ENCODE measurements around the gene AGBL4.

Gene AGBL4

GRCh38 chr1:48581270-48581669 lies 1442.5 kb downstream of the AGBL4 start:
- DNase-seq (ENCODE audit: low spot score), result no peak

- no peak for DNase-seq (ENCODE audit: low spot score)
Measured at GRCh38 chr1:48576565-48576964, 1447.2 kb downstream of the AGBL4 start.

- DNase-seq (ENCODE audit: low spot score), result peak; percentile 10
Measured at GRCh38 chr1:48572646-48573258, 1451.0 kb downstream of the AGBL4 start.

DNA sequence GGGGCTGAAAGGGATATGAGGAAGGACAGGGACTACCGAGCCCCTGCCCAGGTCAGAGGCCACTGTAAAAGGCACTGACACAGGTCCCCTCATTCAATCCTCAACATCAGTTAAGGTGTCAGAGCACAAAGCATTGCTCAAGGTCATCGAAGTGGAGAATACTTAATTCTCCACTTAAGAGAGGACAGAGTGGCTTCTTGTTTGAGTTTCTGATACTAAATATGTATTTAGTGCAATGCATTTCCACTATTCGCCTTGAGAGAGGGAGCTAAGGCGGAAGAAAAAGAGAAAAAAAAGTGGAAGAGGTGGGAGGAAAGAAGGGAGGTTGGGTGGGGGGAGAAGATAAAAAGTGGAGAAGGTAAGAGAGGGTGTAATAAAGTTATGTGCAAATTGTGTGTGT lies 1451.6 kb downstream of the AGBL4 start:
- DNase-seq (ENCODE audit: low spot score), result no peak

- no peak for DNase-seq (ENCODE audit: low spot score)
Measured at GRCh38 chr1:48571303-48571987, 1452.3 kb downstream of the AGBL4 start.

DNA sequence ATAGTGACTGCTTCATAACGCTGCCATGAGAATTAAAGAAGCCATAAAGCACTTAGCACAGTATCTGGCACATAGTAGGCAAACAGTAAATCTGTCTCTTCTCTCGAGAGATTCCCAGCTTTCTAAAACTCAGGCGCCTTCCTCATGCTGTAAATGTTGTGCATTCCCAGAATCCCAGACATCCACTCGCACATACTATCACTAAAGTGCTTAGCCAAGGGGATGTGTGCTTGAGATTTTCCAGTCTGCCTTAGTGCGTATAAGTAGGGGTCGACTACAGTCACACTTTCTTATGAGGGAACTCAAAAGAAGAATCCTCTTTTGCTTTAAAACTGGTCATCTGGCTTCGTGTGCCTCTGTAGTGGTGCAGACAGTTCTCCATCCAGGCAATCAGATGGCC lies 1453.2 kb downstream of the AGBL4 start:
- DNase-seq (ENCODE audit: low spot score), result no peak

DNA sequence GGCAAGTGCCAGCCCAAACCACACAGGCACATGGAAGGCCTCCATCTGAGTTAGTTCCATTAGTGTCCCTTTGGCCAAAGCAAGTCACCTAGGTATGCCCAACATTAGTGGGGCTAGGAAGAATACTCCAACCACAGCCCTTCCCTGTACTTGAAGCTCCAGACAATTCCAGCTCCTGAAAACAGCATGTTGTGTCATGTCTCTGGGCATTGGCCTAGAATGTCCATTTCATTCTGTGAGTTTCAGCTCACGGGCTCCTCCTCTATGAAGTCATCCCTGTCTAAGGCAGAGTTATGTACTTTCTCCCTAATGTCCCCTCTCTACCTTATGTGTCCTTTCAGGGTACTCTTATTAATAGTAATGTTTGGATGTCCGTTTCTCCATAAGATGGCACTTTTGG lies 1455.3 kb downstream of the AGBL4 start:
- no peak for DNase-seq (ENCODE audit: low spot score)

DNA sequence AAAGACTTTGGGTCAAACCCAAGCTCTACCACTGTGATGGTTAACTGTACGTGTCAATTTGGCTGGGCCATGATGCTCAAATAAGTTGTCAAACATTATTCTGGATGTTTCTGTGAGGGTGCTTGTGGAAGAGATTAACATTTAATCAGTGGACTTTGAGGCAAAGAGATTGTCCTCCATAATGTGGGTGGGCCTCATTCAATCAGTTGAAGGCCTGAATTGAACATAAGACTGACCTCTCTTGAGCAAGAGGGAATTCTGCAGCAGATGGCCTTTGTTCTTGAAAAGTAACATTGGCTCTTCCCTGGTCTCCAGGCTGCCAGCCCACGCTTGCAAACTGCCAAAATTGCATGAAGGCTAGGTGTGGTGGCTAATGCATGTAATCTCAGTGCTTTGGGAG lies 1457.3 kb downstream of the AGBL4 start:
- no peak for DNase-seq (ENCODE audit: low spot score)

GRCh38 chr1:48563021-48563420 lies 1460.7 kb downstream of the AGBL4 start:
- no peak for DNase-seq (ENCODE audit: low spot score)

GRCh38 chr1:48561444-48561843 lies 1462.3 kb downstream of the AGBL4 start:
- DNase-seq (ENCODE audit: low spot score), result no peak

DNA sequence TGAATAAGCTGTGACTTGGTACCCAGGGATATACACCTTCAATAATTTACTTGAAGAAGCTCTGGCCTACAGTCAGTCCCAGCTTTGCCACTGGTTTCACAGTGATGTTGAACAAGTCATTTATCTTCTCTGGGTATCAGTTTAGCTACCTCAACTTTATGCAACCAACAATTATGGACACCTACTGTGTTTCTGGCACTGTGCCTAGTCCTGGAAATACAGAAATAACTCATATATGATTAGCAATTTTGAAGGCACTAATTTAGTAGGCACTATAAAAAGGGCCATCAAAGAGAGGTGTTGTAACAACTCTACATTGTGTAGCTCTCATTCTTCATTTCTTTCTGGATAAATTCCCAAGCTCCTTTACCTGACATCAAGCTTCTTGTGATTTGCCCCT lies 1463.2 kb downstream of the AGBL4 start:
- DNase-seq (ENCODE audit: low spot score), result no peak

DNA sequence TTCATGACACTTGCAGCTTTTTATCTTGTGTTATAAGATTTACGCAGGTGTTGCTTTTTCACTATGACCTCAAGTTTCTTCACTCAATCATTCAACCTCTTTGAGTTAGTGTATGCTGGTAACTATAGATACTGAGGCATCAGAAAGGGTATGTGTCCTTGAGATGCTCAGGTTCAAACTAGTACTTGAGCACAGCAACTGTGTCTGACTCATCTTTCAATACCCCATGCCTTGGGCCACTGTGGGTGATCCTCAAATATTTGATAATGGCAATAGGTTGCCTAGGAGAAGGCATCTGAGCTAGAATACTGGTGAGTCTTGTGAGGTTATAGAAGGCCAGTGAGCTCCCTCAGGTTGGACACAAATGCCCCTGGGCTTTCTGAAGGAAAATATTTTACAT lies 1463.6 kb downstream of the AGBL4 start:
- no peak for DNase-seq (ENCODE audit: low spot score)

DNA sequence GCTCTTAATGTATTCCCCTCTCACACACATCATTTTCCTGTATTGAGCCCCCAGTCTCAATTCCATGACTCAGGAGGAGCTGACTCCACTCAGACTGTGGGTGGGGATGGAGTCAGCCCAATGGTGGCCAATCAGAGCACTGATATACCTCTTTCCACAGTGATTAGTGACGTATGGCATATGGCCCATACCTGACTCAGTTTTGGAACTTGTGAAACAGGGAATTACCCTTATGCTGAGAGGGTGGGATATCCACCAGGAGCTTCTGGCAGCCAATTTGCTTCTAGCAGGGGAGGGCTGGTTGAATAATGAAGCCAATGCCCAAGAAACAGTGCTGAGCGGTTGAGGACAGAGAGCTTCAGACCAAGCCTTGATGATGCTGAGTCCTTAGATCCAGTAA lies 1465.4 kb downstream of the AGBL4 start:
- DNase-seq (ENCODE audit: low spot score), result no peak

DNA sequence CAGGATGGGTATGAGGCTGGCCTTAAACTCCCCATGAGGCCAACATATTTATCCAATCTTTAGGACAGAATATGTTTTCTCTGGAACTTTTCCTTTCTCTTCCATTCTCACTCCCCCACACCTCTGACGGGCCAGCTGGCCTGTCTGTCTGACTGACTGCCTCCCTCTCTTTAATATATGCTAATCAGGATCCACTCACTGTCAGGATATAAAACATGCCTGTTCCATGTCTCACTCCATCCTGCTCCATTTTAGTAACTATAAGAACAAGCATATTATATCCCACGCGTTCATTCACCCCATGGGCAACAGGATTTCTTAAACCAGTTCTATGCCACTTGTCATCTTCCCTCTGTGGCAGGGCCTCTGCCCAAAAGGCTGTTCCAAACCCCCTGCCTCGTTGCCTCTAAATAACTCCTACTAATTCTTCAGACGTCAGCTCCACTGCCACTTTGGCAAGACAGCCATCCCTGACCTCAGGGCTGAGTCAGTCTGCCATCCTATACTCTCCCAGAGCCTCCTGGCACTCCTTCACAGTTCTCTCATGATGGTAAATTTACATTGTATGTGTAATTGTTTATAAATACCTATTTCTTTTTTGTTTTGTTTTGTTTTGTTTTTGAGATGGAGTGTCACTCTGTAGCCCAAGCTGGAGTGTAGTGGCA lies 1467.4 kb downstream of the AGBL4 start:
- DNase-seq (ENCODE audit: low spot score), result no peak

DNA sequence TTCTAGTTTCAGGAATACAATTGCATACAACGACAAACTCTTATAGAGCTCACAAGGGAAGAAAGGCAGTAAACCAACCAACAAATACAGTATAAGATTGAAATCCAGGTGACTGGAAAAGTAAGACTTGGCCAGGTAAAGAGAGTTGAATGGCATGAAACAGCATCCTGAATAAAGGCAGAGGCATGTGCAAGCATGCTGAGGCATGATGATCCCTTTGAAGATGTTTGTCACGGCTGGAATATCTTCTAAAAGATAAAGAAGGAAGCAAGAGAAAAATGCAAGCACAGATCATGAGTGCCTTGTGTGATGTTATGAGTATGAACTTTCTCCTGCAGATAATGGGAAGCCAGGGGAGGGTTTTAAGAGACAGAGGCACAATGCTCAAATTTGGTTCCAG lies 1468.5 kb downstream of the AGBL4 start:
- DNase-seq (ENCODE audit: low spot score), result no peak

DNA sequence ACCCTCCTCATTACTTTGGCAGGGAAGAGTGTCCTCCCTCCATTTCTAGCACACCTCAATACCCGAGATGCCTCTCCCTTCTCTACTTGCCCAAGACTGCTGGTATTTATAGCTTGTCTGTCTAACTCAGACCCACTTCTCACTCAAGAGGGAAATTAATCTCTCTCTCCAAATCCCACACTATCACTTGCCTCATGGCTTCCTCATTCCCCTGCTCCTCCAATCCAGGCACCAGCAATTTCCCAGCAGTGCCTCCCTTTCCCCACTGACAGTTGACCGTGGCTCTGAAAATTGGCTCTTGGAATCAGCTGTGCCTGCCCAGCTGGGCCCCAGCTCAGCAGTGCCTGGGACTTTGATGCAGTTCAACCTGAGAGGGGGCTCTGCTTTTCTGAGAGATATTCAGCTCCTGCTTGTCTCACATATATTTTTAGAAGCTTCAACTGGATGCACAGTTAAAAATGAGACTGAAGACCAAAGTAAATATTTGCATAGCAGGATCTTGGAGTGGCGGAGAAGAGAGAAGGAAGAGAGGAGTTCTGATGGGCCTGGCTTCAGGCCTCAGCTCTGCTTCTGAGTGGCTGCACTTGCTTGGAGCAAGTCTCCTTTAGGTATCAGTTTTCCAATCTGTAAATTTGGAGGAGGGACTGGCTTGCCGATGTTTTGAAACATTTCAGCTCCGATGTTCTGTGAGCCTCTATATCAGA lies 1470.7 kb downstream of the AGBL4 start:
- no peak for DNase-seq (ENCODE audit: low spot score)

DNA sequence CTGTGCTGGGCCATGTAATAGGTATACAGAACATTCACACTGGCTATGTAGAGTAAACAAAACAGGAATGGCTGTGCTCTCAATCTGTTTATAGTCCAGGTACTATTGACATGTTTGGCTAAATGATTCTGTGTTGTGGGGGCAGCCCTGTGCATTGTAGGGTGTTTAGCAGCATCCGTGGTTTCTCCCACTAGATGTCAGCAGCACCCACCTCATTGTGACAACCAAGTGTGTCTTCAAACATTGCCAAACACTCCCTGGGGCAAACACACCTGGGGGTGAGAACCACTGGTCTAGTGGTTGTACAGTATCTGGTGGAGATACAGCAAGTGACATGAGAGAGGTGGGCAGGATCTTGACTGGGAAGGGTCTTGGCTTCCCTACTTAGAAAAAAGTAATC lies 1471.3 kb downstream of the AGBL4 start:
- DNase-seq (ENCODE audit: low spot score), result no peak

DNA sequence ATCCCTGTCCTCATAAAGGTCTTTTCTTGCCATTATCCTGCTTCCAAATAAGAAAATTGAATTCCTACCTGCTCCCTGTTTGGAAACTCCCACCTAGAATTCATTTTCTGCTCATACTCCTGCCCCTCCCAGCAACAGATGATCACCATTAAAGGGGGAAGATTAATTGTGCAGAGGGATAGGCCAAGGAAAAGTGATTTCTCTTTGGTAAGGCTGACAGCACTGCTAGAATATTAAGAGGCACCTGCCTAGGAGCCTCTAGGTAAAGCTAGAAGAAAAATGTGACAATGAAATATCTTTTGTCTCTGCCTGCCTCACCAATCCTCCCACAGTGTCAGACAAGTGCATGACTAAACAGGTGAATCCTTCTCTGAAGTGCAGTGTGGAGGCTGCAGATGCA lies 1474.8 kb downstream of the AGBL4 start:
- DNase-seq (ENCODE audit: low spot score), result no peak

- DNase-seq (ENCODE audit: low spot score), result no peak
Measured at GRCh38 chr1:48547561-48548220, 1476.1 kb downstream of the AGBL4 start.

GRCh38 chr1:48543854-48544253 lies 1479.9 kb downstream of the AGBL4 start:
- no peak for DNase-seq (ENCODE audit: low spot score)

DNA sequence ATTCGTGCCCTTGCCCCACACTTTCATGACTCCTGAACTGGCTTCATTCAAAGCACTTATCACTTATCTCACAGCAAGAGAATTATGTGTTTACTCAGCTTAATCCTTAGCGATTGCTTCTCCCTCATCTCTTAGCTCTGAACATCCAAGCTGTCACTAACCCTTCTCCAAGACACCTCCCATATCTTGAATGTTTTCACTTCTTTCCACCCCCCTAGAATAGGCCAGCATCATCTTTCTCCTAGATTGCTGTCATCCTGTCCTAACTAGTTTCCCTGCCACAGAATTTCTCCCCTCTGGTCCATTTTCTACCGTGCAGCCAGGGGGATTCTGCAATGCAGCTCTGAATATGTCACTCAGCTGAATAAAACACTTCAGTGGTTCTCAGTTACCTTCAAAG lies 1483.2 kb downstream of the AGBL4 start:
- DNase-seq (ENCODE audit: low spot score), result no peak

DNA sequence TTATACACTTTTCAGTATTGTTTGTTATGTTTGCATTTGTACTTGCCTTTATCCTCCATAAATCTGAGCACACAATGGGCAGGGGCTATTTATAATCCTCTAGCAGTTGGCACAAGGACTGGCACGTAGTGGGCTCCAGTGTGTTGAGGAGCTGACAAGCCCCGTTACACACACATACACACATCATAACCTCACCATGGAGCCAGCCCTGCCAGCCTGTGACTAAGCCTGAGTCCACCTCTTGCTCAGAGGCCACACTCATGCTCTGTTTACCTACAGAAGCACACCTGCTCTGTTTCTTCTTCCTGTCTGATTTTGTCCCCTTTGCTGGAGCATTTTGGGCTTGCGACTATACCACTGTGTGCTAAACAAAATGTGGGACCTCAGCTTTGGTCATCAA lies 1487.3 kb downstream of the AGBL4 start:
- no peak for DNase-seq (ENCODE audit: low spot score)

Measured in hepatic stellate cell (primary cell).